Stomach (tissue), 4 donors: ENCODE data around the gene PTPRD.

Experiments
- CTCF ChIP-seq, 7 experiments: fragments of 450-650 bp in 4 of 7; fragments of 200-600 bp in 3 of 7; sonication (generic) in 3 of 7; IDR thresholded peaks; one replicate each; pipeline ENCODE4 v1.5.1; 2016 to 2019; ENCODE audit warnings: antibody characterized with exemption in 7 of 7, control low read depth in 2 of 7, mild to moderate bottlenecking in 1 of 7
- EP300 ChIP-seq: sonication (generic); formaldehyde crosslinking; IDR thresholded peaks from one replicate; pipeline ENCODE4 v1.6.1; 2017; ENCODE audit warnings: antibody characterized with exemption
- POLR2A ChIP-seq, 4 donors: fragments of 450-650 bp; IDR thresholded peaks; one replicate each; pipeline ENCODE4 v1.6.1; 2016; ENCODE audit warnings: antibody characterized with exemption in 4 of 4, control low read depth in 2 of 4, mild to moderate bottlenecking in 1 of 4, moderate library complexity in 1 of 4
- POLR2AphosphoS5 ChIP-seq, 3 donors: sonication (generic); formaldehyde crosslinking; IDR thresholded peaks; one replicate each; pipeline ENCODE4 v1.6.1; 2016; ENCODE audit warnings: antibody characterized with exemption in 3 of 3

- TF ChIP-seq CTCF (IDR thresholded peaks at IDR 0.05) (no peak), POLR2AphosphoS5 (IDR thresholded peaks at IDR 0.05) (no peak), EP300 (no peak), POLR2A (IDR thresholded peaks at IDR 0.05) (no peak)
Measured at GRCh38 chr9:10605388-10605787, 7.4 kb downstream of the PTPRD start.
